ENCODE measurements around the gene SCRG1.

SCRG1 gene

GRCh38 chr4:173381610-173382009 is 17.3 kb downstream of the SCRG1 start:
- Histone ChIP-seq H3K9me3 (ENCODE audit: insufficient read depth, low read length) (no peaks in the 10 kb centered on the region), H3K4me2 (ENCODE audit: low read length) (no peak overlapping the region), H3K4me3 (ENCODE audit: low read length) (no peak overlapping the region), H3K27me3 (ENCODE audit: low read depth, low read length) (no peaks in the 10 kb centered on the region), H3K36me3 (replicated peaks; ENCODE audit: low read depth, low read length) (peaks cover 8% of the 10 kb centered on the region), H3K9ac (ENCODE audit: low read length) (no peak overlapping the region), H4K20me1 (ENCODE audit: insufficient read depth, low read length) (no peaks in the 10 kb centered on the region), H3K4me1 (ENCODE audit: low read length) (peaks cover 8% of the 10 kb centered on the region), H2AFZ (ENCODE audit: low read depth, low read length) (no peak overlapping the region), H3K27ac (ENCODE audit: low read length) (no peak overlapping the region), H3K79me2 (ENCODE audit: low read length) (no peaks in the 10 kb centered on the region)
- TF ChIP-seq EZH2phosphoT487 (IDR thresholded peaks at IDR 0.05; ENCODE audit: low read depth) (no peak), CTCF (IDR thresholded peaks at IDR 0.05; ENCODE audit: low read depth, low read length) (no peak)

- Histone ChIP-seq H3K4me1 (ENCODE audit: low read length) (peaks cover 8% of the 10 kb centered on the region), H3K4me3 (ENCODE audit: low read length) (no peak overlapping the region), H3K36me3 (replicated peaks; ENCODE audit: low read depth, low read length) (peaks cover 8% of the 10 kb centered on the region), H3K79me2 (ENCODE audit: low read length) (no peaks in the 10 kb centered on the region), H2AFZ (ENCODE audit: low read depth, low read length) (no peak overlapping the region), H3K9ac (ENCODE audit: low read length) (no peak overlapping the region), H4K20me1 (ENCODE audit: insufficient read depth, low read length) (no peaks in the 10 kb centered on the region), H3K27ac (ENCODE audit: low read length) (no peak overlapping the region), H3K27me3 (ENCODE audit: low read depth, low read length) (no peaks in the 10 kb centered on the region), H3K9me3 (ENCODE audit: insufficient read depth, low read length) (no peaks in the 10 kb centered on the region), H3K4me2 (ENCODE audit: low read length) (no peak overlapping the region)
- TF ChIP-seq EZH2phosphoT487 (IDR thresholded peaks at IDR 0.05; ENCODE audit: low read depth), result no peak
- TF ChIP-seq CTCF (IDR thresholded peaks at IDR 0.05; ENCODE audit: low read depth, low read length), result no peak
Observed at GRCh38 chr4:173380987-173381386, 17.9 kb downstream of the SCRG1 start.

- no peak overlapping the region for H3K27ac ChIP-seq (ENCODE audit: low read length)
- H3K4me1 ChIP-seq (ENCODE audit: low read length), result peaks cover 8% of the 10 kb centered on the region
- no peaks in the 10 kb centered on the region for H3K79me2 ChIP-seq (ENCODE audit: low read length)
- H3K36me3 ChIP-seq (replicated peaks; ENCODE audit: low read depth, low read length), result peaks cover 8% of the 10 kb centered on the region
- H3K27me3 ChIP-seq (ENCODE audit: low read depth, low read length), result no peaks in the 10 kb centered on the region
- H3K4me3 ChIP-seq (ENCODE audit: low read length), result no peak overlapping the region
- H3K9ac ChIP-seq (ENCODE audit: low read length), result no peak overlapping the region
- no peak overlapping the region for H2AFZ ChIP-seq (ENCODE audit: low read depth, low read length)
- H4K20me1 ChIP-seq (ENCODE audit: insufficient read depth, low read length), result no peaks in the 10 kb centered on the region
- no peak overlapping the region for H3K4me2 ChIP-seq (ENCODE audit: low read length)
- no peak for TF ChIP-seq EZH2phosphoT487 (IDR thresholded peaks at IDR 0.05; ENCODE audit: low read depth)
- no peak for TF ChIP-seq CTCF (IDR thresholded peaks at IDR 0.05; ENCODE audit: low read depth, low read length)
- no peaks in the 10 kb centered on the region for H3K9me3 ChIP-seq (ENCODE audit: insufficient read depth, low read length)
Observed at GRCh38 chr4:173379929-173380328, 19.0 kb downstream of the SCRG1 start.

- TF ChIP-seq CTCF (IDR thresholded peaks at IDR 0.05; ENCODE audit: low read depth, low read length), result no peak
- TF ChIP-seq EZH2phosphoT487 (IDR thresholded peaks at IDR 0.05; ENCODE audit: low read depth), result no peak
- H3K36me3 ChIP-seq (replicated peaks; ENCODE audit: low read depth, low read length), result peaks cover 9% of the 10 kb centered on the region
Observed at GRCh38 chr4:173374588-173374987, 24.3 kb downstream of the SCRG1 start.

More at GRCh38 chr4:173374588-173374987, 24.3 kb downstream of the SCRG1 start:
- Histone ChIP-seq H3K4me2 (ENCODE audit: low read length) (no peak overlapping the region), H3K4me1 (ENCODE audit: low read length) (peaks cover 8% of the 10 kb centered on the region; the same call in 1 of the 2 replicates), H2AFZ (ENCODE audit: low read depth, low read length) (no peak overlapping the region), H3K9ac (ENCODE audit: low read length) (no peak overlapping the region), H3K27me3 (ENCODE audit: low read depth, low read length) (no peaks in the 10 kb centered on the region), H3K9me3 (ENCODE audit: insufficient read depth, low read length) (no peaks in the 10 kb centered on the region), H3K27ac (ENCODE audit: low read length) (no peak overlapping the region), H3K79me2 (ENCODE audit: low read length) (peaks cover 33% of the 10 kb centered on the region), H4K20me1 (ENCODE audit: insufficient read depth, low read length) (no peaks in the 10 kb centered on the region), H3K4me3 (ENCODE audit: low read length) (no peak overlapping the region)

All from OCI-LY3 (cell line).